Skeletal muscle satellite cell (primary cell): ENCODE measurements around the gene CELF2.
"Not testable (repeated sequence)": the region's sequence is repeated elsewhere in the genome, so short reads cannot be mapped to it uniquely, and the experiment has no call there.

Experiments used
- H3K27me3 ChIP-seq: 2 replicates; pipeline ENCODE4 v1.7.0; 2013; ENCODE audit warnings: low read length; ENCODE audit not compliant: control insufficient read depth, insufficient read depth
- H3K36me3 ChIP-seq: 2 replicates; pipeline ENCODE4 v1.7.0; 2013; ENCODE audit warnings: mild to moderate bottlenecking, control low read depth, low read length; ENCODE audit not compliant: insufficient read depth
- H3K4me1 ChIP-seq: 2 replicates; pipeline ENCODE4 v1.7.0; 2013; ENCODE audit warnings: low read length; ENCODE audit not compliant: control insufficient read depth, insufficient read depth
- H3K4me2 ChIP-seq: 2 replicates; pipeline ENCODE4 v1.7.0; 2013; ENCODE audit warnings: mild to moderate bottlenecking, low read length
- H3K4me3 ChIP-seq: 2 replicates; pipeline ENCODE4 v1.7.0; 2013; ENCODE audit warnings: low read length
- H3K9ac ChIP-seq: 2 replicates; pipeline ENCODE4 v1.7.0; 2013; ENCODE audit warnings: mild to moderate bottlenecking, low read depth, low read length, moderate library complexity
- H3K9me3 ChIP-seq: replicated peaks from 2 replicates; pipeline ENCODE4 v1.7.0; 2013; ENCODE audit warnings: mild to moderate bottlenecking, control low read depth, low read length

The CELF2 gene

DNA sequence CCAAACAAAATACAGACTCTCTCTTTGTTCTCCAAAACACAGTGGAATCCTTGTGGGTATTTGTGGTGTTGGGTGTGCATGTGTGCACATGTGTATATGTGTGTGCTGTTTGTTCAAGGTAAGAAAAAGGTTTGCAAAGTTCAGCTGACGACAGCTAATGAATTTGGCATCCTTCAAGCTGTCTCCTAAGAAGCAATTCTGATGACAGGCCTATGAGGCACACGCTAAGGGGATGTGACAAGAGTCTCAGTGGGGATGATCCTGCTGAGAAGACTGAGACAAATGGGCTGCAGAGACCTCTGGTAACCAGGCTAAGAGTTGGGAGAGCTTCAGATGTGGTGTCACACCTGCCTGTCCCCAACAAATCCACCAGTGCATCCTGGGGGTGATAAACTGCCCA is 26.5 kb upstream of the CELF2 start:
- Histone ChIP-seq H3K27me3 (no peaks in the 10 kb centered on the region), H3K9me3 (no peaks in the 10 kb centered on the region), H3K9ac (no peak overlapping the region), H3K4me3 (no peak overlapping the region), H3K4me1 (no peaks in the 10 kb centered on the region), H3K4me2 (no peak overlapping the region), H3K36me3 (no peaks in the 10 kb centered on the region)

DNA sequence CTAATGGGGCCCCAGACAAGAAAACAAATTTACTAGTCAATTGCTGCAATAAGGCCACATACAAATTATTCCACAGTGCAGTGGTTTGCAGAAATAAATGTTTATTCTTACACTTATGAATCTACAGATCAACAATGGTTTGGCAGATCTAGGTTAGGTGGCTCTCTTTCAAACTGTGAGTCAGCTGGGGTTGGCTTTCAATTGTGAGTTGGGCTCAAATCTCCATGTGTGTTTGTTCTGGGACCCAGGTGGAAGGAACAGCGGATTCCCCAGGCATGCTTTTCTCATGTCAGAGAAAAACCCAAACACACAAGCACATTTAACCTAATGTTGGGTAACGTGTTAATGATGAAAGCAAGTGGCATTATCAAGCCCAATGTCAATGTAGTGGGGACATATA is 25.6 kb upstream of the CELF2 start:
- Histone ChIP-seq H3K36me3 (no peaks in the 10 kb centered on the region), H3K4me1 (no peaks in the 10 kb centered on the region), H3K27me3 (no peaks in the 10 kb centered on the region), H3K4me2 (no peak overlapping the region), H3K9me3 (no peaks in the 10 kb centered on the region), H3K4me3 (no peak overlapping the region), H3K9ac (no peak overlapping the region)

DNA sequence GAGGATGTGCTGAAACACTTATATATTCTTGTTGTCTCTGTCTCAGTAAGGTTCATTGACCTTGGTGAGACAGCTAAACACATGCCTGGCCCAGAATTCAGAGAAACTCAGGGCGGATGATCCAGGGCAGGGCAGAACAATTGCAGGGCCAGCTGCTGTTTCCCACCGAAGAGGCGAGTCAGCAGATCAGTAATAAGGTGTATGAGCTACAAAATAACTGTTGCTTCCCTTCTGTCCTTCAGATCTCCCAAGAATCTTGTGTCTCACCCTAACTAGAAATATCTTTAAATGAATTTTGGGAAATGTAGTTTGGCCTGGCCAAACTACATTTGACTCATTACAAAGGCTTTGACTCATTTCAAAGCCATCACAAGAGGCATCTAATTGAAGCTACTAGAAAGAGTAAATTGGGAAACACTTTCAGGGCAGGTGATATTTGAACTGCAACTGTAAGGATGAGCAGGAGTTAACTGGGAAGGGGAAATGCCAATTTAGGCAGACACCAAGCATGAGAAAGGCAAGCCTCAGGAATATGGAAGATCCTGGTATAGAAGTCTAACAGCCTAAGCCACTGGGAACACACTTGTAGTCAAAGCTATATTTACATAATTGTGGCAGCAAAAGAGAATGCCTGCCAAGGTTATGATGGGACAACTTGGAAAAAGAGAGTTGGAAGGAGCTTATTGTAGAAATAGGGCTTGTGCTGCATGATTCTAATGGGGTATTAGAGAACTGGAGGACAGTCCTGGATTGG is 24.5 kb upstream of the CELF2 start:
- Histone ChIP-seq H3K4me3 (no peak overlapping the region), H3K9ac (no peak overlapping the region), H3K4me2 (no peak overlapping the region), H3K27me3 (no peaks in the 10 kb centered on the region), H3K4me1 (no peaks in the 10 kb centered on the region), H3K36me3 (no peaks in the 10 kb centered on the region), H3K9me3 (no peaks in the 10 kb centered on the region)

DNA sequence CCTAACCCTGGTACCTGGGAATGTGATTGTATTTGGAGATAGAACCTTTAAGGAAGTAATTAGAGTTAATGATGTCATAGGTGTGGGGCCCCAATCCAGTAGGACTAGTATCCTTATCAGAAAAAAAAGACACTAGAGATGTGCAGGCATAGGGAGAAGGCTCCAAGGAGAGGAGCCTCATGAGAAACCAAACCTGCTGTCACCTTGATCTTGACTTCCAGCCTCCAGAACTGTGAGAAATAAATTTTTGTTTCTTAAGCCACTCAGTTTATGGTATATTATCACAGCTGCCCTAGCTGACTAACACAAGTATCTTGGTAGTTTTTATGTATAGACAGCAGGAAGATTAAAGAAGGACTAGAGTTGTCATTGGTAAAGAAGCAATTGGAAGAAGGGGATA is 23.9 kb upstream of the CELF2 start:
- H3K9ac ChIP-seq: no peak overlapping the region
- no peaks in the 10 kb centered on the region for H3K9me3 ChIP-seq
- no peaks in the 10 kb centered on the region for H3K36me3 ChIP-seq
- no peaks in the 10 kb centered on the region for H3K4me1 ChIP-seq
- no peak overlapping the region for H3K4me3 ChIP-seq
- H3K4me2 ChIP-seq: no peak overlapping the region
- H3K27me3 ChIP-seq: no peaks in the 10 kb centered on the region

DNA sequence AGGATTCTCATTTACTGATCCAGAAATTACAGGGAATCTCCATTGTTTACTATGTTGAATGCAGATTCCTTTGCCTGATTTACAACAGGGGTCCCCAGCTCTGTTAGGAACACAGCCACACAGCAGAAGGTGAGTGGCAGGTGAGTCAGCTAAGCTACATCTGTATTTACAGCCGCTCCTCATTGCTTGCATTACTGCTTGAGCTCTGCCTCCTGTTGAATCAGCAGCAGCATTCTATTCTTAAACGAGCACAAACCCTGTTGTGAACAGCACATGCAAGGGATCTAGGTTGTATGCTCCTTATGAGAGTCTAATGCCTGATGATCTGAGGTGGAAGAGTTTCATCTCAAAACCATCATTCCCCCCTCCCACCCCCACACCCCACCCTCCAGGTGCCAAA is 23.3 kb upstream of the CELF2 start:
- Histone ChIP-seq H3K9ac (no peak overlapping the region), H3K9me3 (no peaks in the 10 kb centered on the region), H3K27me3 (no peaks in the 10 kb centered on the region), H3K4me1 (no peaks in the 10 kb centered on the region), H3K4me2 (no peak overlapping the region), H3K4me3 (no peak overlapping the region), H3K36me3 (no peaks in the 10 kb centered on the region)

DNA sequence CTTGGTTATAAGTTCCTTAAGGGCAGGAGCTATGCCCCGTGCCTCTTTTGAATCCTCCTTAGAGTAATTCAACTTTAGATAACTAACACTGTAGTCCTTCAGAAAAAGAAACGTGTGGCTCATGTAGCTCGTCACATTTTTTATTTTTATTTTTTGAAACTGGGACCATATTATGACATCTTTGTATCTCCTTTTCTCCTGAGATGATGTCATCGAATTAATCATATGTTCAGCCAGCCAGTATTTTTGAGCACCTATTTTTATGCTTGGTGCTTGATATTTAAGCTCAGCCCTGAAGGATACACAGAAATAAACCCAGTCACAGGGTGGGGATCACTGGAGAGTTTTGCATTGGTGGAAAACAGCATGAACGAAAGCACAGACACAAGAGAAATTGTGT is 22.6 kb upstream of the CELF2 start:
- Histone ChIP-seq H3K4me1 (no peaks in the 10 kb centered on the region), H3K27me3 (no peaks in the 10 kb centered on the region), H3K4me3 (no peak overlapping the region), H3K9ac (no peak overlapping the region), H3K9me3 (no peaks in the 10 kb centered on the region), H3K36me3 (no peaks in the 10 kb centered on the region), H3K4me2 (no peak overlapping the region)

DNA sequence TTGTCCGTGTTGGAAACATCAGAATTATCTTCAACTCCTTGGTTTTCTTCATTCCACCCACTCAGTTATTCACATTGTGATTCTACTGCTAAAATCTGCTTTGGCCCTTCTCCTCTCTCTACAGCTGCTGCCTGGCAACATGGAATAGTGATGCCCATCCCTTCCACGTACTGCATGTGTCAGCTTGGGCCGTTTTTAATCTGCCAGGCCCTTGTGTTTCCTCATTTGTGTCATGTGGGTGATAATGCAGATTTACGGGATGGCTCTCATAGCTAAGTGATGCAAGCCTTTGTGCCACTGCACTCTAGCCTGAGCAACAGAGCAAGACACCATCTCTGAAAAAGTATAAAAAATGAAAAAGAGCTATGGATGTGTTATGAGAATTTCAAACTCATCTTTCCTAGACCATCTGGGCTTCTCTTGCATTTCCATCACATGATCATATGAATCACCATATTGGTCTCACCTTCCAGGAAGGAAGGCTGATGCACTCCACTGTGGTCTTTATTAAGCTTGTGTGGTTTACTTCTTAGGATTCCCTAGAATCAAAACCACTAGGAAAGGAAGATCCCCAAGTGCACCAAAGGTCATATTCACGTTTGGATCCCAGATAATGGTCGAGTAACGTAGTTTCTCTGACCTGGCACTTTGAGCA is 20.6 kb upstream of the CELF2 start:
- H3K9ac ChIP-seq: no peak overlapping the region
- H3K4me1 ChIP-seq: no peaks in the 10 kb centered on the region
- H3K27me3 ChIP-seq: no peaks in the 10 kb centered on the region
- no peaks in the 10 kb centered on the region for H3K36me3 ChIP-seq
- H3K4me2 ChIP-seq: no peak overlapping the region
- no peaks in the 10 kb centered on the region for H3K9me3 ChIP-seq
- H3K4me3 ChIP-seq: no peak overlapping the region

DNA sequence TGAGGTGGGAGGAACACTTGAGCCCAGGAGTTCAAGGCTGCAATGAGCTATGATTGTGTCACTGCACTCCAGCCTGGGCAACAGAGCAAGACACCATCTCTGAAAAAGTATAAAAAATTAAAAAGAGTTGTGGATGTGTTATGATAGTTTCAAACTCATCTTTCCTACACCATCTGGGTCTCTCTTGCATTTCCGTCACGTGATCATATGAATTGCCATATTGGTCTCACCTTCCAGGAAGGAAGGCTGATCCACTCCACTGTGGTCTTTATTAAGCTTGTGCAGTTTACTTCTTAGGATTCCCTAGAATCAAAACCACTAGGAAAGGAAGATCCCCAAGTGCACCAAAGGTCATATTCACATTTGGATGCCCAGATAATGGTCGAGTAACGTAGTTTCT is 18.2 kb upstream of the CELF2 start:
- not testable (repeated sequence) for H3K27me3 ChIP-seq, H3K9ac ChIP-seq, H3K4me2 ChIP-seq, H3K4me3 ChIP-seq, H3K36me3 ChIP-seq, H3K9me3 ChIP-seq
- peaks cover 11% of the 10 kb centered on the region for H3K4me1 ChIP-seq

DNA sequence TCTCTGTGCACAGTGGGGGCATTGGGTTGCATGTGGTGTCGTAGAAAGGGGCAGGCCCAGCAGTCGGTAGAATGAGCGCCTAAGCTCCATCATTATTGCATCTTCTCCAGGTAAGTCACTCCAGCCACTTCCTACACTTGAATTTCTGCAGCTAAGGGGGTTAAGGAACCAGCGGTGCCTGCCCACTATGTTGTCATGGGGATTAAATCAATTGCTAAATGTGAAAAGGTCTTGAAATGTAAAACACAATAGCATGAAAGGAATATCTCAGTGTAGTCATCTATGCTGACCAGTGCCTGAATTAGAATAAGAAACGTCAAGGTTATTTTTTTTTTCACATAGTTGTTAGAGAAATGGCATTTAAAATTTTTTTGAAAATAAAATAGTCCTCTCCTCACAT is 15.2 kb upstream of the CELF2 start:
- H3K9ac ChIP-seq: no peak overlapping the region
- no peaks in the 10 kb centered on the region for H3K36me3 ChIP-seq
- no peak overlapping the region for H3K4me2 ChIP-seq
- H3K4me3 ChIP-seq: no peak overlapping the region
- H3K4me1 ChIP-seq: peaks cover 13% of the 10 kb centered on the region
- no peaks in the 10 kb centered on the region for H3K9me3 ChIP-seq
- H3K27me3 ChIP-seq: no peaks in the 10 kb centered on the region

DNA sequence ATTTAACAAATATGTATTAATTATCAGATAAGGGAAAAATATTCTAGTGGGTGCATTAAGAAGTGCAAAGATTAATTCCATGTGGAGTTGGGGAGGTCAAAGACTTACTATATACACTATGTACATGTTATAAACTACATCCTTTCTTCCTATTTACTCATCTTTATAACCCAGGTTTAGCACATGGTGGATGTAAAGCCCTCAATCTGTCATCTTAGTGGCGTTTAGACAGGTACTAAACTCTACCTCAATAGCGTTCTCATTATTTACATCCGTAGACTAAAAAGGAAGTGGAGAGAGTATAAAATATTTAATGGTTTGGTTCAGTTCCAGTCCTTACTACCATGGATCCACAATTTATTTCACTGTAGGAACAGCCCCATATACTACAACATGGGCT is 14.8 kb upstream of the CELF2 start:
- H3K27me3 ChIP-seq: no peaks in the 10 kb centered on the region
- no peaks in the 10 kb centered on the region for H3K36me3 ChIP-seq
- peaks cover 13% of the 10 kb centered on the region for H3K4me1 ChIP-seq
- no peaks in the 10 kb centered on the region for H3K9me3 ChIP-seq
- H3K4me3 ChIP-seq: no peak overlapping the region
- no peak overlapping the region for H3K4me2 ChIP-seq
- H3K9ac ChIP-seq: no peak overlapping the region

DNA sequence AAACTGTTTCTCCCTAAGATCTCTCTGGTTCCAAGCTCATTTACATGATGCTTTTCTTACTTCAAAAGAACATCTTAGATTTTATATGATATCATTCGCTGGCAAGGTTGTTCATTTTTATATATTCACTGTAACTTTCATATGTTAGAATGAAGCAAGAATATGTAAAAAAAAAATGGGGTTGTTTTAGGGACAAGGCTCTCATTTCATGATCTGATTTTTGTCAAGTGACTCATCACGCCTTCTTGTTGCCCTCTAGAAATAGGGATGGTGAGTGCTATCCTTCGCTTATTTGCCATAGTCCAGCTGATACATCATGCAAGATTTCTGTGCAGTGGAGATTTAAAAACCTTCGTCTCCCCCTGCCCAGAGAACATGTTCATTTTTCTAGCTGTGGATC is 14.0 kb upstream of the CELF2 start:
- Histone ChIP-seq H3K4me1 (peaks cover 13% of the 10 kb centered on the region), H3K9me3 (no peaks in the 10 kb centered on the region), H3K36me3 (no peaks in the 10 kb centered on the region), H3K9ac (no peak overlapping the region), H3K4me2 (peak overlapping the region; percentile 18), H3K27me3 (no peaks in the 10 kb centered on the region), H3K4me3 (no peak overlapping the region)
